GM19328 (cell line): ENCODE measurements around the gene SPPL2B.
"Not testable (repeated sequence)": the region's sequence is repeated elsewhere in the genome, so short reads cannot be mapped to it uniquely, and the experiment has no call there.

Source experiments
- ATAC-seq: cut with Tn5 transposase; IDR thresholded peaks from one replicate; pipeline ENCODE4 v1.9.1; 2021; ENCODE audit warnings: mild to moderate bottlenecking, moderate library complexity; ENCODE audit not compliant: unreplicated experiment

Gene SPPL2B

GRCh38 chr19:2328401-2329148 is at the start of gene SPPL2B, which contains the start of gene LSM7:
SPPL2B (plus strand) TSS chr19:2328684; CDS start chr19:2328710, 26 bp downstream.
LSM7 (minus strand) TSS chr19:2328586; CDS start chr19:2328566, 20 bp downstream.
- ATAC-seq, result peak; percentile 61

- ATAC-seq, result no peak
Measured at GRCh38 chr19:2280633-2281264, 47.7 kb upstream of the SPPL2B start.

GRCh38 chr19:2281265-2282061 is 47.0 kb upstream of the SPPL2B start:
- ATAC-seq, result not testable (repeated sequence)

- ATAC-seq, result no peak
Measured at GRCh38 chr19:2282062-2282861, 46.2 kb upstream of the SPPL2B start, which contains the start of gene PEAK3. PEAK3 (minus strand) TSS chr19:2282175; CDS start chr19:2280931, 1,244 bp downstream.

- no peak for ATAC-seq
Measured at GRCh38 chr19:2282862-2283237, 45.6 kb upstream of the SPPL2B start.

GRCh38 chr19:2283835-2284507 is 44.5 kb upstream of the SPPL2B start:
- no peak for ATAC-seq

GRCh38 chr19:2286402-2287140 is 41.9 kb upstream of the SPPL2B start:
- ATAC-seq, result no peak

GRCh38 chr19:2287585-2288337 is 40.7 kb upstream of the SPPL2B start:
- no peak for ATAC-seq

GRCh38 chr19:2288338-2288817 is 40.1 kb upstream of the SPPL2B start:
- ATAC-seq, result no peak

GRCh38 chr19:2288818-2289713 is 39.4 kb upstream of the SPPL2B start:
- ATAC-seq, result no peak

GRCh38 chr19:2289714-2290435 is 38.6 kb upstream of the SPPL2B start:
- no peak for ATAC-seq

- no peak for ATAC-seq
Measured at GRCh38 chr19:2290441-2291184, 37.9 kb upstream of the SPPL2B start.

GRCh38 chr19:2291185-2291751 is 37.2 kb upstream of the SPPL2B start:
- ATAC-seq, result no peak

- no peak for ATAC-seq
Measured at GRCh38 chr19:2294687-2295335, 33.7 kb upstream of the SPPL2B start.

GRCh38 chr19:2296141-2296540 is 32.3 kb upstream of the SPPL2B start:
- ATAC-seq, result no peak
